ENCODE data around the gene CENPB.

CENPB gene

GRCh38 chr20:3735768-3736167, 50.8 kb downstream of the CENPB start:
- no peaks in the 10 kb centered on the region for H3K27me3 ChIP-seq
- TF ChIP-seq CTCF (IDR thresholded peaks at IDR 0.05; ENCODE audit: low read depth, low read length), result no peak
- H3K4me3 ChIP-seq (ENCODE audit: low read depth, low read length), result no peak overlapping the region
- no peaks in the 10 kb centered on the region for H3K36me3 ChIP-seq
- H3K9me3 ChIP-seq, result no peaks in the 10 kb centered on the region
- peaks cover 2% of the 10 kb centered on the region; the same call in 1 of the 2 replicates for H3K4me1 ChIP-seq
- DNase-seq, result no peak

DNA sequence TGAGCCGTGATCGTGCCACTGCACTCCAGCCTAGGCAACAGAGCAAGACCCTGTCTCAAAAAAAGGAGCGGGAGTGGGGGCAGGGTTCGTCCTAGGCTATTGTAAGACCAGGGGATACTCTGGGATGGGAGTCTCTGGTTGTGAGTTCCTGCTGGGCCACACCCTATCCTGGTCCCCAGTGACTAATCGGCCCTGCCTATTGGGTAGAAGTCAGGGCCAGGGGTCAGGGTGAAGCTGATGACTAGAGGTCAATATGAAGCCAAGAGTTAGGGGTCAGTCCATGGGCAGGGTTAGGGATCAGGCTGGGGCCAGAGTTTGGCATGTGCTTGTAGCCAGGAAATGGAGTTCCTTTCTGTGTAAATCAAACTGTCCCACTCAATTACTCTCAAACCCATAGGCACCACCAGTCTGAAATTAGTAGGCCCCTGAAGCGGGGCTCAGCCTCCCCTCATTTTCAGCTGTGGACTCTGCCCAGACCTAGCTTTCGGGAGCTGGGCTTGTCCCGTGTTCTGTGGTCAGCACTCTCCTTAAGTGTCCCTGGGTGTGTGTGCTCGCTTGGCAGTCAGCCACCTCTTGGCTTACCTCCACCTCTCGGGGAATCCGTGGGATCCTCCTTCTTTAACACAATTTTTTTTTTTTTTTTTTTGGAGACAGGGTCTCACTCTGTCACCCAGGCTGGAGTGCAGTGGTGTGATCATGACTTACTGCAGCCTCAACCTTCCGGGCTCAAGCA, 52.3 kb downstream of the CENPB start:
- H3K9me3 ChIP-seq, result no peaks in the 10 kb centered on the region
- no peak overlapping the region for H3K4me3 ChIP-seq (ENCODE audit: low read depth, low read length)
- peaks cover 2% of the 10 kb centered on the region; the same call in 1 of the 2 replicates for H3K4me1 ChIP-seq
- no peak for DNase-seq
- no peaks in the 10 kb centered on the region for H3K27me3 ChIP-seq
- H3K36me3 ChIP-seq, result no peaks in the 10 kb centered on the region
- no peak for TF ChIP-seq CTCF (IDR thresholded peaks at IDR 0.05; ENCODE audit: low read depth, low read length)

Data from BE2C (cell line).